ENCODE results near the gene KRT33B. TPM values are rescaled to one million over a fixed set of nuclear protein-coding genes. Genes with fewer than 3 reads are reported as not detected.

The KRT33B gene
- total and polyA plus RNA-seq, 10 of the 15 experiments (the other 5 are each of a cell fraction or from before 2014, with no cell fraction given), result not detected

DNA sequence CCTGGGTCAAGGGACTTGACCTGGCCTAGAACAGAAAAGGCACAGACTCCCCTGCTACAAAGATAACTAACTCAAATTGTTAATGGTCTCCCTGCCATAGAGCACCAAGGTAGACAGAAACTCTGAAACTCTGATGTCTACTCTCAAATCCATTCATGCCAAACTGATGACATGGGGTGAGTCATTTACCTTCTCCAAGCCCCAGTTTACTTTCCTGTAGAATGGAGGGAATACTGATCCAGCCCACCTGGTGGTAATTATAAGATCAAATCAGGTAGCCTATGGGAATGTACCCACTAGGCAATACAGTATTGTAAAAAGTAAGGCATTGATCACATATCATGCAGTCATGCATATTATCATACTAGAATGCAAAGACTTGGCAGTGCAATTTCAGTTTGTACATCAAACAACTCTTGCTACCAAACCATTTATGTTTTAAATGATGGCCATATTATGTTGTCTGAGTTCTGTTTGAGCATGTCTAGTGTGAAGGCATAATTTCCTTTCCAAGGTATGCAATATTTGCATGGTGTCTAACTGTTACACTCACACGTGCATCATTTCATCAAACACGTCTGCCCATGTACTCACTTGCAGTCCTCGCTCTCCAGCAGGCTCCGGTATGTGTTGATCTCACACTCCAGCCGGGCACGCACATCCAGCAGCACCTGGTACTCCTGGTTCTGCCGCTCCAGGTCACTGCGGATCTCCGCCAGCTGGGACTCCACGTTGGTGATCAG lies 24.8 kb upstream of the KRT33B start:
- H3K27ac ChIP-seq (ENCODE audit: control insufficient read depth, insufficient read depth), result no peak overlapping the region
- POLR2A ChIA-PET, result no interaction called here
- CTCF ChIA-PET, result no interaction called here
- in situ Hi-C loops (cut with MboI), result no loop called here
- 35% methylated on average over 10 of the region's 10 CpGs for WGBS (ENCODE audit: insufficient coverage, insufficient replicate concordance, low lambda C conversion rate, missing lambda C conversion rate)
- no peaks in the 10 kb centered on the region for H3K79me2 ChIP-seq (ENCODE audit: control insufficient read depth, insufficient read depth, low read length)
- no peak overlapping the region for H2AFZ ChIP-seq (ENCODE audit: control insufficient read depth, low read depth, low read length)
- no peak overlapping the region for H3K4me2 ChIP-seq (ENCODE audit: control insufficient read depth, insufficient read depth)
- DNase-seq (ENCODE audit: low read depth, low spot score) (no peak), FAIRE-seq (no peak), ATAC-seq (no peak)
- TF ChIP-seq RFX5 (IDR thresholded peaks at IDR 0.05; ENCODE audit: low read depth, low read length) (no peak), PAX5 (IDR thresholded peaks at IDR 0.05; ENCODE audit: borderline replicate concordance, low read depth, low read length) (no peak), HDAC6 (IDR thresholded peaks at IDR 0.05; ENCODE audit: unreplicated experiment) (no peak), POU2F2 (IDR thresholded peaks at IDR 0.05; ENCODE audit: borderline replicate concordance, low read depth, low read length) (no peak), RAD21 (IDR thresholded peaks at IDR 0.05; ENCODE audit: insufficient read depth, low read depth, low read length) (no peak), MEF2B (IDR thresholded peaks at IDR 0.05; ENCODE audit: partially characterized antibody, poor library complexity, severe bottlenecking) (no peak), BMI1 (IDR thresholded peaks at IDR 0.05; ENCODE audit: borderline replicate concordance) (no peak), POLR2AphosphoS2 (IDR thresholded peaks at IDR 0.05; ENCODE audit: low read depth, low read length) (no peak), STAT3 (IDR thresholded peaks at IDR 0.05; ENCODE audit: low read depth, low read length) (no peak), POLR2A (IDR thresholded peaks at IDR 0.05; ENCODE audit: low read depth, low read length) (no peak), YY1 (IDR thresholded peaks at IDR 0.05; ENCODE audit: low read depth, low read length) (no peak), CEBPB (IDR thresholded peaks at IDR 0.05; ENCODE audit: borderline replicate concordance in 1 of 2, low read depth in 2 of 2, low read length in 2 of 2) (no peak)
- TF ChIP-seq, protein P1, sequence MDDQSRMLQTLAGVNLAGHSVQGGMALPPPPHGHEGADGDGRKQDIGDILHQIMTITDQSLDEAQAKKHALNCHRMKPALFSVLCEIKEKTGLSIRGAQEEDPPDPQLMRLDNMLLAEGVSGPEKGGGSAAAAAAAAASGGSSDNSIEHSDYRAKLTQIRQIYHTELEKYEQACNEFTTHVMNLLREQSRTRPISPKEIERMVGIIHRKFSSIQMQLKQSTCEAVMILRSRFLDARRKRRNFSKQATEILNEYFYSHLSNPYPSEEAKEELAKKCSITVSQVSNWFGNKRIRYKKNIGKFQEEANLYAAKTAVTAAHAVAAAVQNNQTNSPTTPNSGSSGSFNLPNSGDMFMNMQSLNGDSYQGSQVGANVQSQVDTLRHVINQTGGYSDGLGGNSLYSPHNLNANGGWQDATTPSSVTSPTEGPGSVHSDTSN (IDR thresholded peaks at IDR 0.05; ENCODE audit: insufficient replicate concordance, low read depth, low read length), result no peak
- H3K9me3 ChIP-seq (replicated peaks; ENCODE audit: control insufficient read depth, insufficient read depth, low read length), result no peaks in the 10 kb centered on the region
- SMC1A ChIA-PET (ENCODE audit: uncharacterized antibody, unreplicated experiment), result no interaction called here
- H3K9ac ChIP-seq (ENCODE audit: control insufficient read depth, insufficient read depth, low read length), result no peak overlapping the region
- H3K4me3 ChIP-seq, result no peak overlapping the region
- H3K27me3 ChIP-seq (replicated peaks in 1 of 2; ENCODE audit: control insufficient read depth in 2 of 2, insufficient read depth in 2 of 2, low read length in 1 of 2), result peaks cover 0 to 3% of the 10 kb centered on the region in 2 experiments; a peak in 2 of 4 replicates
- no peaks in the 10 kb centered on the region for H3K36me3 ChIP-seq (ENCODE audit: control insufficient read depth in 2 of 2, insufficient read depth in 2 of 2, low read length in 1 of 2)
- no TSS peak for BruUV-seq (replicated peaks)
- H3K4me1 ChIP-seq (ENCODE audit: control insufficient read depth, insufficient read depth, low read length), result no peaks in the 10 kb centered on the region
- H4K20me1 ChIP-seq (ENCODE audit: control insufficient read depth, insufficient read depth), result no peaks in the 10 kb centered on the region
- RAD21 ChIA-PET (ENCODE audit: unreplicated experiment), result no interaction called here
- intact Hi-C loops (cut with micrococcal nuclease; ENCODE audit: unreplicated experiment), result no loop called here

All from GM12878 (cell line).